Trophoblast cell (in vitro differentiated cells and primary cell): ENCODE results near the gene HGFAC.

ENCODE experiments used
- DNase-seq, 2 donors: peaks; one replicate each; pipeline ENCODE4 v3.0.0-alpha.2; 2016
- H2AFZ ChIP-seq: 2 replicates; pipeline ENCODE4 v1.6.1; 2013; ENCODE audit warnings: low read length, moderate library complexity, mild to moderate bottlenecking; ENCODE audit not compliant: insufficient read depth, poor library complexity
- H2AK5ac ChIP-seq: 2 replicates; pipeline ENCODE4 v1.6.1; 2013; ENCODE audit warnings: mild to moderate bottlenecking, low read length
- H2BK120ac ChIP-seq: 2 replicates; pipeline ENCODE4 v1.6.1; 2013; ENCODE audit warnings: low read length, mild to moderate bottlenecking, moderate library complexity; ENCODE audit not compliant: insufficient read depth, poor library complexity
- H2BK12ac ChIP-seq: 2 replicates; pipeline ENCODE4 v1.6.1; 2013; ENCODE audit warnings: mild to moderate bottlenecking, low read length, moderate library complexity
- H2BK5ac ChIP-seq: 2 replicates; pipeline ENCODE4 v1.6.1; 2013; ENCODE audit warnings: low read length, low read depth, moderate library complexity, mild to moderate bottlenecking; ENCODE audit not compliant: poor library complexity
- H3K14ac ChIP-seq: 2 replicates; pipeline ENCODE4 v1.6.1; 2013; ENCODE audit warnings: mild to moderate bottlenecking, low read length
- H3K18ac ChIP-seq: 2 replicates; pipeline ENCODE4 v1.6.1; 2013; ENCODE audit warnings: mild to moderate bottlenecking, low read length
- H3K23ac ChIP-seq: 2 replicates; pipeline ENCODE4 v1.6.1; 2013; ENCODE audit warnings: low read length
- H3K27ac ChIP-seq: 2 replicates; pipeline ENCODE4 v1.5.1; 2013; ENCODE audit warnings: low read depth, mild to moderate bottlenecking, inconsistent platforms, low read length, moderate library complexity
- H3K27me3 ChIP-seq: 2 replicates; pipeline ENCODE4 v1.6.1; 2013; ENCODE audit warnings: inconsistent platforms, mild to moderate bottlenecking, low read length, moderate library complexity; ENCODE audit not compliant: insufficient read depth
- H3K36me3 ChIP-seq, 2 experiments: 1 replicate in 1 of 2; 2 replicates in 1 of 2; pipeline ENCODE4 v1.6.1; 2013; ENCODE audit warnings: low read length in 2 of 2, mild to moderate bottlenecking in 2 of 2, moderate library complexity in 1 of 2; ENCODE audit not compliant: insufficient read depth in 2 of 2, control insufficient read depth in 1 of 2
- H3K4ac ChIP-seq: 2 replicates; pipeline ENCODE4 v1.6.1; 2013; ENCODE audit warnings: low read depth, mild to moderate bottlenecking, low read length, moderate library complexity
- H3K4me1 ChIP-seq, 2 experiments: 1 replicate in 1 of 2; 2 replicates in 1 of 2; pipeline ENCODE4 v1.6.1; 2013; ENCODE audit warnings: low read length in 2 of 2, mild to moderate bottlenecking in 2 of 2, moderate library complexity in 1 of 2; ENCODE audit not compliant: insufficient read depth in 2 of 2, control insufficient read depth in 1 of 2
- H3K4me2 ChIP-seq: 2 replicates; pipeline ENCODE4 v1.6.1; 2013; ENCODE audit warnings: inconsistent platforms, mild to moderate bottlenecking, low read length, moderate library complexity
- H3K4me3 ChIP-seq: 2 replicates; pipeline ENCODE4 v1.5.1; 2013; ENCODE audit warnings: mild to moderate bottlenecking, low read depth, low read length, inconsistent platforms
- H3K79me1 ChIP-seq: one replicate; pipeline ENCODE4 v1.6.1; 2013; ENCODE audit warnings: low read length
- H3K79me2 ChIP-seq: 2 replicates; pipeline ENCODE4 v1.6.1; 2013; ENCODE audit warnings: low read length, mild to moderate bottlenecking; ENCODE audit not compliant: control insufficient read depth, insufficient read depth, poor library complexity
- H3K9ac ChIP-seq: 2 replicates; pipeline ENCODE4 v1.6.1; 2013; ENCODE audit warnings: mild to moderate bottlenecking, low read length
- H3K9me3 ChIP-seq: 2 replicates; pipeline ENCODE4 v1.6.1; 2013; ENCODE audit warnings: low read depth, mild to moderate bottlenecking, control low read depth, inconsistent platforms, low read length; ENCODE audit not compliant: insufficient read depth
- H4K12ac ChIP-seq: 2 replicates; pipeline ENCODE4 v1.6.1; 2013; ENCODE audit warnings: low read depth, mild to moderate bottlenecking, low read length, moderate library complexity
- H4K8ac ChIP-seq: 2 replicates; pipeline ENCODE4 v1.6.1; 2013; ENCODE audit warnings: low read depth, mild to moderate bottlenecking, low read length, moderate library complexity
- H4K91ac ChIP-seq: one replicate; pipeline ENCODE4 v1.6.1; 2013; ENCODE audit warnings: low read depth, mild to moderate bottlenecking, low read length, moderate library complexity
- WGBS: extraction: QIAGEN DNeasy Blood & Tissue Kit; methylation state at CpG from one replicate; pipeline ENCODE4 v1.1.7; 2013; ENCODE audit warnings: missing lambda C conversion rate; ENCODE audit not compliant: insufficient read length, insufficient coverage; ENCODE audit errors: extremely low coverage; 5-methylcytosine and 5-hydroxymethylcytosine counted together

The HGFAC gene

GRCh38 chr4:3406431-3406830 lies 35.3 kb upstream of the HGFAC start:
- WGBS, result no CpG with 5 or more reads among the region's 9 CpGs
- no peak overlapping the region for H2BK120ac ChIP-seq

GRCh38 chr4:3407171-3407771 lies 34.5 kb upstream of the HGFAC start:
- H4K12ac ChIP-seq, result no peak overlapping the region
- H3K9me3 ChIP-seq, result peaks cover 7% of the 10 kb centered on the region
- H3K14ac ChIP-seq, result no peak overlapping the region
- H4K8ac ChIP-seq, result no peak overlapping the region
- H2AK5ac ChIP-seq, result no peak overlapping the region
- no CpG with 5 or more reads among the region's 30 CpGs for WGBS
- no peaks in the 10 kb centered on the region for H3K79me2 ChIP-seq
- no peak overlapping the region for H3K18ac ChIP-seq
- DNase-seq, result no peak
- H3K36me3 ChIP-seq, result no peaks in the 10 kb centered on the region
- H3K4me1 ChIP-seq, result peaks cover 0 to 2% of the 10 kb centered on the region in 2 experiments
- H3K4ac ChIP-seq, result no peak overlapping the region
- no peak overlapping the region for H3K4me3 ChIP-seq
- H3K23ac ChIP-seq, result no peak overlapping the region
- H2BK5ac ChIP-seq, result no peak overlapping the region
- no peak overlapping the region for H3K4me2 ChIP-seq
- H2AFZ ChIP-seq, result no peak overlapping the region
- H3K27ac ChIP-seq, result no peak overlapping the region
- H3K79me1 ChIP-seq, result no peaks in the 10 kb centered on the region
- H4K91ac ChIP-seq, result no peak overlapping the region
- H3K9ac ChIP-seq, result no peak overlapping the region
- no peak overlapping the region for H2BK120ac ChIP-seq
- no peaks in the 10 kb centered on the region for H3K27me3 ChIP-seq
- no peak overlapping the region for H2BK12ac ChIP-seq

More at GRCh38 chr4:3406431-3406830, 35.3 kb upstream of the HGFAC start:
- Histone ChIP-seq H3K36me3 (no peaks in the 10 kb centered on the region), H3K23ac (no peak overlapping the region), H3K18ac (no peak overlapping the region), H3K27ac (no peak overlapping the region), H3K4me2 (no peak overlapping the region), H3K4ac (no peak overlapping the region), H3K9ac (no peak overlapping the region), H3K79me2 (no peaks in the 10 kb centered on the region), H3K4me3 (no peak overlapping the region), H3K9me3 (peaks cover 7% of the 10 kb centered on the region), H4K12ac (no peak overlapping the region), H2BK5ac (no peak overlapping the region), H2AFZ (no peak overlapping the region), H2BK12ac (no peak overlapping the region), H4K8ac (no peak overlapping the region), H3K79me1 (no peaks in the 10 kb centered on the region), H3K4me1 (peaks cover 0 to 2% of the 10 kb centered on the region in 2 experiments), H3K14ac (no peak overlapping the region), H3K27me3 (no peaks in the 10 kb centered on the region), H2AK5ac (no peak overlapping the region), H4K91ac (no peak overlapping the region)
- DNase-seq, result no peak

- Histone ChIP-seq H3K27ac (no peak overlapping the region), H2AFZ (no peak overlapping the region), H2AK5ac (no peak overlapping the region), H3K18ac (no peak overlapping the region), H4K8ac (no peak overlapping the region), H3K4me3 (no peak overlapping the region), H3K4me1 (peaks cover 0 to 2% of the 10 kb centered on the region in 2 experiments), H3K9ac (no peak overlapping the region), H3K36me3 (no peaks in the 10 kb centered on the region), H3K79me2 (no peaks in the 10 kb centered on the region), H2BK12ac (no peak overlapping the region), H4K12ac (no peak overlapping the region), H2BK120ac (no peak overlapping the region), H3K23ac (no peak overlapping the region), H2BK5ac (no peak overlapping the region), H3K27me3 (no peaks in the 10 kb centered on the region), H4K91ac (no peak overlapping the region), H3K4ac (no peak overlapping the region), H3K9me3 (peaks cover 6% of the 10 kb centered on the region), H3K79me1 (no peaks in the 10 kb centered on the region), H3K14ac (no peak overlapping the region), H3K4me2 (no peak overlapping the region)
- WGBS, result no CpG with 5 or more reads among the region's 26 CpGs
- no peak for DNase-seq
Measured at GRCh38 chr4:3407930-3408792, 33.6 kb upstream of the HGFAC start.

- peaks cover 4% of the 10 kb centered on the region for H3K9me3 ChIP-seq
- H4K12ac ChIP-seq, result no peak overlapping the region
- no peak overlapping the region for H2AK5ac ChIP-seq
- no peak overlapping the region for H4K91ac ChIP-seq
- H2BK120ac ChIP-seq, result no peak overlapping the region
- H4K8ac ChIP-seq, result no peak overlapping the region
- no peak overlapping the region for H3K9ac ChIP-seq
- H3K14ac ChIP-seq, result no peak overlapping the region
- no CpG with 5 or more reads among the region's 8 CpGs for WGBS
- H3K4me1 ChIP-seq, result peaks cover 0 to 2% of the 10 kb centered on the region in 2 experiments
- no peak overlapping the region for H3K27ac ChIP-seq
- H3K4me2 ChIP-seq, result no peak overlapping the region
- DNase-seq, result no peak
- H3K18ac ChIP-seq, result no peak overlapping the region
- no peaks in the 10 kb centered on the region for H3K79me2 ChIP-seq
- H3K4me3 ChIP-seq, result no peak overlapping the region
- no peak overlapping the region for H3K23ac ChIP-seq
- no peak overlapping the region for H2BK5ac ChIP-seq
- H3K36me3 ChIP-seq, result no peaks in the 10 kb centered on the region
- H2BK12ac ChIP-seq, result no peak overlapping the region
- H2AFZ ChIP-seq, result no peak overlapping the region
- no peaks in the 10 kb centered on the region for H3K27me3 ChIP-seq
- H3K4ac ChIP-seq, result no peak overlapping the region
- no peaks in the 10 kb centered on the region for H3K79me1 ChIP-seq
Measured at GRCh38 chr4:3408793-3409330, 32.9 kb upstream of the HGFAC start.
